Right ventricle myocardium superior (tissue), 1 donor: ENCODE data around the gene TSG101. TPM values are rescaled to one million over a fixed set of nuclear protein-coding genes. Genes with fewer than 3 reads are reported as not detected.

Experiments
- ATAC-seq: fragments of 200-7000 bp; cut with Tn5 transposase; one replicate; pipeline ENCODE4 v1.9.1; 2020; ENCODE audit warnings: mild to moderate bottlenecking; ENCODE audit not compliant: poor library complexity
- DNase-seq: peaks from one replicate; pipeline ENCODE4 v3.0.0-alpha.2; 2020
- intact Hi-C: fragments of 100-400 bp; cut with DNase I; formaldehyde crosslinking; loops from one replicate; pipeline ENCODE4 v1.11.2; 2022
- total RNA-seq: library from RNA; stranded (reverse); fragmentation: NEBNext Ultra II Directional; extraction: Animal tissue kit (Norgen Biotek cat#: 25700); gene quantifications from one replicate; pipeline ENCODE4 v1.2.1, GENCODE V29; 2021
- donor health status: DM: no; HTN: yes; CAD: no; lungs with severe emphysema.

The TSG101 gene
- total RNA-seq, 1 donor from 2014 or later: 56.2 TPM

GRCh38 chr11:18498039-18498438 is 28.7 kb downstream of the TSG101 start:
- no peak for ATAC-seq
- DNase-seq: no peak
- intact Hi-C loops: no loop called here

- intact Hi-C loops: no loop called here
- ATAC-seq (no peak), DNase-seq (no peak)
Observed at GRCh38 chr11:18495703-18496102, 31.0 kb downstream of the TSG101 start.

- intact Hi-C loops: no loop called here
- no peak for ATAC-seq
- DNase-seq: no peak
Observed at GRCh38 chr11:18495271-18495670, 31.5 kb downstream of the TSG101 start.

- intact Hi-C loops: no loop called here
- DNase-seq: no peak
- ATAC-seq: no peak
Observed at GRCh38 chr11:18493310-18493709, 33.4 kb downstream of the TSG101 start.

GRCh38 chr11:18492888-18493287 is 33.9 kb downstream of the TSG101 start:
- no peak for DNase-seq
- no peak for ATAC-seq
- intact Hi-C loops: no loop called here

DNA sequence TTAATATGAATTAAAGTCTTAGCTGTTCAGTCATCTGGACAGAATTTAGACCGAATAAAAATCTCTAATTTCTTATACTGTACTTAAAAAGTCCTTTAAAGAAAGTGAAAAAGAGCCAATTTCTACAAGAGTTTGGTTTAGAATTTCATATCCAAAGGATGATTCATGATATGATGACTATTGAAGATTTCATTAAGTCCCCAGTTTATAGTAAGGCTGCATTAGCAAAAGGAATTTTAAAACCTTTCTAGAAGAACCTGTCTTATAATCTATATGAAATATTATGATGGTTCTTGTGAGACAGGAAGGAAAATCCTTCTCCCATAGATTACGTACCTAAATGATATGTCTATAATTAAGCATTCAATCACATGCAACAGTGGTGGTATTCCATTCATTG is 34.8 kb downstream of the TSG101 start:
- intact Hi-C loops: no loop called here

DNA sequence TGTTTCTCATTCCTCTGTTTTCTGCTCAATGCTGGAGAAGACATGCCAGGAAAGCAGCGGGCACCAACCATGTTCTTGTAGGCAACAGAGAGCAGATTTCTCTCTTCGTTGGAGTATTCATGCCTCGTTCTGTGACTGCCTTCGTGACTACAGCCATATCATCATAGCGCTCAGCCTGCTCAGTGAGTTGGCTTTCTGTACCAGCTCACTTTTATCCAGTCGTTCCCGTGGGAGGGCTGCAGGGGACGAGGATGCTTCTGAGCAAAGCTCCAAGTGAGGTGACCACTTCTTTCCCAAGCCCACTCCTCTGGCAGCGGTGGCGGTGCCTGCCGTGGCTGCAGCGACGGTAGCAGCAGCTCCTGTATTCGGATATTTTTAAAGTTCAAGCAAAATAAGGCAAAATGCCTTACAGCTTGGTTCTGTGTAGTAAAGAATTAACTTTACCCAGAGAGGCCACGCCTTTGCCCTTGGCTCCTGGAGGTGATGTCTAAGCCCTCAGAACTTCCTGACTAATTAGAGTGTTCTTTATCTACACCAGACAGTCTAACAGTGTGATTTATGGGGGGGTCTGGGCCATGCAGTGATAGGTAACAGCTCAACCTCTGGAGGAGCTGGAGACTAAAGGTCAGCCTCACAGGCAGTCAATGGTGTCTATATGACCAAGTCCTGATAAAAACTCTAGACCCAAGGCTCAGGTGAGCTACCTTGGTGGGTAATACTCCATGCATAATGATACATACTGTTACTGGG is 35.8 kb downstream of the TSG101 start:
- ATAC-seq (no peak), DNase-seq (no peak)
- intact Hi-C loops: no loop called here

More for the DNA sequence above, 34.8 kb downstream of the TSG101 start:
- ATAC-seq (no peak), DNase-seq (no peak)

GRCh38 chr11:18490319-18490718 is 36.4 kb downstream of the TSG101 start:
- intact Hi-C loops: no loop called here
- ATAC-seq: no peak
- DNase-seq: no peak

DNA sequence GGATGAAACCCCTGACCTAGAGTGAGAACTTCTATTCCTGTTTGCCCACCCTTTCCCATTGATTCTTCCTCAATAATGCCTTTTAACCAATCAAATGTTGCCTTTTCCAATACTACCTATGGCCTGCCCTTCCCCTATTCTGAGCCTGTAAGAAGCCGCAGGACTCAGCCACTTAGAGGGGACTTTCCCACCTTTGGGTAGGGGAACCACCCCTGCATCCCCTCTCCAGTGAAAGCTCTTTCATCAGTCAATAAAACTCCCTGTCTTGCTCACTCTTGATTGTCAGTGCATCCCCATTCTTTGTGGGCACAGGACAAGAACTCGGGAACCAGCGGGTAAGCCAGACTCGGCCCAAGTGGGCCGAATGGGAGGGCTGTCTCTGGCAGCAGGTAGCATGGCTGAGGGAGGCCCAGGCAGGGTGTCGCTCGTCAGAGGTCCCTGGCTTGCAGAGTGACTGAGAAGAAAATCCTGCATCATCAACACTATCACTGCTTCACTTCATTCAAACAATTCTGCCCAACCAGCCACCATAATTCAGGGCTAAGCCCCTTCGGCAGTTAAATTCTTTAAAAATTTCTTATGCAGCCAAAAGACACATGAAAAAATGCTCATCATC is 40.7 kb downstream of the TSG101 start:
- intact Hi-C loops: no loop called here
- no peak for DNase-seq
- ATAC-seq: no peak

DNA sequence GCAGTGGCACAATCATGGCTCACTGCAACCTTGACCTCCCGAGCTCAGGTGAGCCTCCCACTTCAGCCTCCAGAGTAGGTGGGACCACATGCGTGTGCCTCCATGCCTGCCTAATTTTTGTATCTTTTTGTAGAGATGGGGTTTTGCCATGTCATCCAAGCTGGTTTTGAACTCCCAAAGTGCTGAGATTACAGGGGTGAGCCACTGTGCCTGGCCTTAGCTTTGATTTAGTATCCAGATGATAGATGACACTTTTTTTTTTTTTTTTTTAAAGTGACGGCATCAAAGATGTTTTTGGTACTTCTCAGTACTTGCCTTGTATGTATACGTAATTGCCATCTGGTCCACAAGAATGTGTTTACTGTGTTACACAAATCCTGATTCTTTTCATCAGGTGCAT is 47.7 kb downstream of the TSG101 start:
- DNase-seq (no peak), ATAC-seq (no peak)
- intact Hi-C loops: no loop called here

- intact Hi-C loops: no loop called here
- ATAC-seq (no peak), DNase-seq (no peak)
Observed at GRCh38 chr11:18472587-18472986, 54.2 kb downstream of the TSG101 start.

DNA sequence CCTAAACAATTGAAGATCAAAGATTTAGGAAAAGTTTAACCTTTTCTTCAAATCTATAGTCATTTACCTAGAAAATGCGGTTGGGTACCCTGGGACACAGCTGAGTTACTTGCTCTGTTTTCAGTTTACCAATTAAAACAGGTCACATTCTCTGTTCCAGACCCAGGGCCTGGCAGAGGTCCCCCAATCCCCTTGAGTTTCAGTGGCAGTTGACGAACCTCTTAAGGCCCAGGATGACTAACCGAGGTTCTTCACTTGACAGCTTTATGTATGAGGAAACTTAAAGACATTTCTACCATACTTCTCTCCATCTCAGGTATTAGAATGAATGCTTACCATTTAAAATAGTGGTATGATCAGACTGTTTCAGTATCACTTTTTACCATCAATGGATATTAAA is 54.7 kb downstream of the TSG101 start:
- no peak for DNase-seq
- ATAC-seq: no peak
- intact Hi-C loops: no loop called here

DNA sequence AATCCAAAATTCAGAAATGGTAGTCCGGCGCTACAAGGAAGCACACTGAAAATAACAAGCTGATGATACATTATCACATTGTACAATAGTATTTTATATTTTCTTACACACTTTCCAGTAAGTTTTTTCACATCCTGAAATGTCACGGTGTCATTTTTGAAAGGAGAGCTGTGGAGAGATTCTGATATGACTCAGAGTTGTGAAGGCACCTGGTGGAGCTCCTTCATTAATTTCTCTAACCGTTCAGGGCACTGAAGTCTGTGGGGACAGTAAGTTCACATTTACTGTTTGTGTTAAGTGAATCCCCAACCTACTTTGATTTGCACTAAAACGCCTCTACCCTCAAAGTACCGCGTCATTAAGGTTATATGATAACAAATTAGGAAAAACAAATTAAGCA is 57.8 kb downstream of the TSG101 start:
- ATAC-seq: no peak
- no peak for DNase-seq

DNA sequence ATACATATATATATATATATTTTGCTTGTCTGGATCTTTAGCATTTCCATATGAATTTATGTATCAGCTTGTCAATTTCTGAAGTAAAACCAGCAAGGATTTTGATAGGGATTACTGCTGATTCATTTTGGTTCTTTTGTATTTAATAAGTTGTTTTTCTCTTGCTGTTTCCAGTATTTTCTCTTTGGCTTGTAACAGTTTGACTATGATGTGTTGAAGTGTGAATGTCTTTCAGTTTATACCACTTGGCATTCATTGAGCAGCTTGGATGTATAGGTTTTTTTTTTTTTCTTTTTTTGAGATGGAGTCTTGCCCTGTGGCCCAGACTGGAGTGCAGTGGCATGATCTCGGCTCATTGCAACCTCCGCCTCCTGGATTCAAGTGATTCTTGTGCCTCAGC is 58.7 kb downstream of the TSG101 start:
- ATAC-seq (no peak), DNase-seq (no peak)
- intact Hi-C loops: no loop called here

More for the DNA sequence above, 57.8 kb downstream of the TSG101 start:
- intact Hi-C loops: no loop called here

DNA sequence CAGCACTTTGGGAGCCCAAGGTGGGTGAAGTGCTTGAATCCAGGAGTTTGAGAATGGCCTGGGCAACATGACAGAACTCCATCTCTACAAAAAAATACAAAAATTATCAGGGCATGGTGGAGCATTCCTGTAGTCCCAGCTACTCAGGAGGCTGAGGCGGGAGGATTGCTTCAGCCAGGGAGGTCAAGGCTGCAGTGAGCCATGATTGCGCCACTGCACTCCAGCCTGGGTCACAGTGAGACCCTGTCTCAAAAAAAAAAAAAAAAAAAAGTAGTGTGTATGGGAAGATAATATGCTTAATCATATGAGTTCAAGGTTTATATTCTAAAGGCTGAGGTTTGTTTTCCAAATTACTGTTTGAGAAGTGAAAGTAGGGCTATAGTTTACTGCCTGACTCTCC is 60.3 kb downstream of the TSG101 start:
- intact Hi-C loops: no loop called here
- DNase-seq (no peak), ATAC-seq (no peak)

- no peak for DNase-seq
- no peak for ATAC-seq
- intact Hi-C loops: no loop called here
Observed at GRCh38 chr11:18463439-18463838, 63.3 kb downstream of the TSG101 start.

GRCh38 chr11:18461909-18462308 is 64.8 kb downstream of the TSG101 start:
- intact Hi-C loops: no loop called here
- DNase-seq: no peak

GRCh38 chr11:18459634-18460033 is 67.1 kb downstream of the TSG101 start:
- DNase-seq: no peak
- no peak for ATAC-seq
- intact Hi-C loops: no loop called here

More at GRCh38 chr11:18461909-18462308, 64.8 kb downstream of the TSG101 start:
- no peak for ATAC-seq

GRCh38 chr11:18457450-18457849 is 69.3 kb downstream of the TSG101 start:
- no peak for DNase-seq
- intact Hi-C loops: no loop called here
- no peak for ATAC-seq

DNA sequence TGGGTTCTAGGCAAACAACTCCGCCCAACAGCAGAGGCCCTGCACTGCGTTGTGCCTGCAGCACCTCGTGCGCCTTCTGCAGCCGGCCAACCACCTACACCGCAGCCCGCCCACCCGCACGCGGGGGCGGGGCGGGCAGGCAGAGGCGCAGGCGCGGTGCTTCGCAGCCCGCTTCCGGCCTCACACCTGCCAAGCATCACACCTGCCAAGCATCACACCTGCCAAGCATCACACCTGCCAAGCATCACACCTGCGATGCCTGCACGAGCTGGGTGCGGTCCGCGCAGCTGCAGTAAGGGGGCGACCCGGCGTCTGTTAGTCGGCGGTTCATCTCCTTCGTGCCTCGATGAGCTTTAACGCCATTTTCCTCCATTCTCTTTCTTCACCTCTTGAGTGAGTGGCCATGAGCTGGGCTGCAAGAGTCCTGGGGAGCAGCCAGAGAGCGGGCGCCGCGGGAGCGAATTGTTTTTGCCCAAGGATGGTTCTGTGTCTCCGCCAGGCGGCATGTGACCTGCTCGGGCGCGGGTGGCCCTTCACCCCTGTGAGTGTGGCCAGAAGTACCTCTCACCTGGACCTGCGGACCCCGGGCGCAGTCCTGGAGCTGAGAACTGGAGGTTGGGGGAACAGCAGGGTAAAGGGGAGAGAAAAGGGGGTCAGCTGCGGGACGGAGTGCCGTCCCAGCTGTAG is 70.9 kb downstream of the TSG101 start, which contains the start of gene LDHAL6A:
LDHAL6A (plus strand) TSS at position 171 of the 687 bp plus-strand sequence. CDS start 825 bp downstream, outside the sequence.
- intact Hi-C loops: no loop called here
- DNase-seq (no peak), ATAC-seq (no peak)
